Caki2 (cell line): ENCODE results near the gene SGMS1. TPM values are rescaled to one million over a fixed set of nuclear protein-coding genes. Genes with fewer than 3 reads are reported as not detected.
"Not testable (repeated sequence)": the region's sequence is repeated elsewhere in the genome, so short reads cannot be mapped to it uniquely, and the experiment has no call there.

Experiments
- DNase-seq: peaks from one replicate; pipeline ENCODE4 v3.0.0-alpha.2; 2015; ENCODE audit warnings: low read depth
- in situ Hi-C: cut with HindIII; loops from 2 replicates; pipeline ENCODE4 v1.10.0; 2016; ENCODE audit warnings: low sequenced_read_pairs, low pct_unique_long_range_greater_than_20kb, mixed read lengths
- total RNA-seq: library from RNA; depleted of rRNA; stranded (reverse); fragments of >200 nt; shearing (Covaris generic); gene quantifications from 2 replicates; pipeline ENCODE4 v1.2.3, GENCODE V29; 2014; ENCODE audit warnings: low replicate concordance

The SGMS1 gene
- total RNA-seq, 1 experiment from 2014 or later: 54.6 TPM

- in situ Hi-C loops: no loop called here
- no peak for DNase-seq
Observed at GRCh38 chr10:50299948-50300669, 323.6 kb downstream of the SGMS1 start.

- DNase-seq: no peak
- in situ Hi-C loops: no loop called here
Observed at GRCh38 chr10:50295367-50295766, 328.4 kb downstream of the SGMS1 start.

GRCh38 chr10:50294582-50294981 is 329.2 kb downstream of the SGMS1 start:
- DNase-seq: no peak
- in situ Hi-C loops: no loop called here

GRCh38 chr10:50293513-50294313 is 330.0 kb downstream of the SGMS1 start:
- no peak for DNase-seq
- in situ Hi-C loops: no loop called here

- DNase-seq: no peak
- in situ Hi-C loops: no loop called here
Observed at GRCh38 chr10:50291261-50291850, 332.4 kb downstream of the SGMS1 start.

DNA sequence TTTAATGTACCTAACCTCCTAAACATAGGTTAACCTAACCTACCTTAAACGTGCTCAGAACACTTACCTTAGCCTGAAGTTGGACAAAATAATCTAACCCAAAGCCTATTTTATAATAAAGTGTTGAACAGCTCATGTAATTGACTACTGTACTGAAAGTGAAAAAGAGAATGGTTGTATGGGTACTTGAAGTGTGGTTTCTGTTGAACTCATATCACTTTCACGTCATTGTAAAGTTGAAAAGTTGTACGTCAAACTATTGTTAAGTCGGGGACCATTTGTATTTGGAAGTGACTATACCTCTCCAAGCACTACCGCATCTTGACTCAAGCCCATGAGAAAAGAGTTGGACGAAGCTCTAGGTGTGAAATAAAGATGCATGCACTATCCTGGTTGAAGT is 334.6 kb downstream of the SGMS1 start:
- in situ Hi-C loops: no loop called here

DNA sequence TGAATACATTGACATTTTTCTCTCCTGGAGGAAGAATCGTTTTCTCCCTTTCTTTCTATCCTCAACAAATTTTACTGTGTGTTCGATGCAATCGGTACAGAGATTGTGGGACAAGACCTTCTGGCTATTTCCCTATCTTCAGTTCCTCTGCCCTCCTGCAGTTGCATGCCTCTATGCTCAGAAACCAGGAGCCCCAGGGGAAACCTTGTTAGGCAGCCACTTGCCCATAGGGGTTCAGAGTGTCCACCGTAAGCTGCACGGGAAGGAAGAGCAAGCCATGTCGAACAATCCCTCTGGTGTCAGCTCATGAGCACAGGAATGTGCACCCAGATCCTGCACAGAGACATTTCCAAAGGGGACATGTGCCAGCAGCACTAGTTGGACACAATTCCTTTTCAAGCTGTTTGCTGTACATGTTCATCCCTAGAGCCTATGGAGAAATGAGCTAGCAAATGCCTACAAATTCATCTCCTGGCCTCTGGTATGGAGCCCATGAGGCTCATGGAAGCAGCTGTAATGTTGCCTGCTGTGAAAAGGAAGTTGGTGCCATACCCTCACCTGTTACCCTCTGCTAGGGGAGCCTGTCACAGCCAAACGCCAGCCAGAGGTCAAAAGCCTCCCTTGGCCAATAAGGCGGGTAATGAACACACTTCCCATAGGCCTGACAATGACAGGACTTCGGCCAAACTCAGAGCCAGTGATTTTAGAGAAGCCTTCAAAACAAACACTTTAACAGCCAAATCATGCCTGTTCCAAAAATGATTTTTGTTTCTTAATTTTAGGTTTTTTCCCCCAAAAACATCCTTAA is 336.6 kb downstream of the SGMS1 start:
- no peak for DNase-seq
- in situ Hi-C loops: no loop called here

More for the DNA sequence above, 334.6 kb downstream of the SGMS1 start:
- no peak for DNase-seq

DNA sequence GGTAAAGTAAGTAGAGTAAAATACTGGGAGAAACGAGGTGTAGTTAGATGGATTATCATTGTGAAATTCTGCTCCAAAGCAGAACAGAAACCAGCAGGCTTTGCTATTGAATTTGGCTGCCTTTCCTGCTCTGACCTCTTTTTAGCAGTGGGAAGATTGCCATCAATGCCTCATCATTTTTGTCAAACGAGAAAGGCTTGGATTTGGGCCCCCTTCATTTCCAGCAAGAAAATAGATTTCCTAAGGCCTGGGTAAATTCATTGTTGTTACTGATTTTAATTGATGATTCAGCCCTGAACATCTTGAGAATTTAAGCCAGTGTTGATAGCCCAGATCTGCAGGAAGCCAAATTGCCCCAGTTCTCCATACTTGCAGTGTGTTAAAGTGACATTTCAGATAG is 337.2 kb downstream of the SGMS1 start:
- no peak for DNase-seq
- in situ Hi-C loops: no loop called here

- no peak for DNase-seq
- in situ Hi-C loops: no loop called here
Observed at GRCh38 chr10:50281967-50282522, 341.7 kb downstream of the SGMS1 start.

- in situ Hi-C loops: no loop called here
- no peak for DNase-seq
Observed at GRCh38 chr10:50281210-50281966, 342.4 kb downstream of the SGMS1 start.

GRCh38 chr10:50280049-50280841 is 343.5 kb downstream of the SGMS1 start:
- DNase-seq: no peak
- in situ Hi-C loops: no loop called here

DNA sequence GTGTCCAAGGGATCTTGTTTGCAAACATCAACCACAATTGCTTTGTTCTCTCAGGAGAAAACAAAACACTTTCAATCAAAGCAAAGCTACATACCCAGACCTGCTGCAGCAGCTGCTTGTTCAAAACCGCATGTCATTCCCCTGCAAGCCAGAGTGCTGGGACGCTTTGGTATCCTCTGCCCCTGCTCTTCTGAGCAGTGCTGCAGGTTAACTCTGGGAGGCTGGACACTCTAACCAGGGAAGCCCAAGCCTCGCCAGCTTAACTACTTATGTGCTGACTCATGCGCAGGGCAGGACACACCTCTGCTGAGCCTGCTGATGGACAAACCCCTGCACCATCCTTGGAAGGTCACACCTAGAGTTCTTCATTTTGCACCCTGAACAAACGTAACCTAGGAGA is 344.3 kb downstream of the SGMS1 start:
- in situ Hi-C loops: no loop called here
- no peak for DNase-seq

GRCh38 chr10:50275650-50276235 is 348.0 kb downstream of the SGMS1 start:
- peak; percentile 19 for DNase-seq
- in situ Hi-C loops: no loop called here

- DNase-seq: no peak
- in situ Hi-C loops: no loop called here
Observed at GRCh38 chr10:50272531-50272930, 351.2 kb downstream of the SGMS1 start.

DNA sequence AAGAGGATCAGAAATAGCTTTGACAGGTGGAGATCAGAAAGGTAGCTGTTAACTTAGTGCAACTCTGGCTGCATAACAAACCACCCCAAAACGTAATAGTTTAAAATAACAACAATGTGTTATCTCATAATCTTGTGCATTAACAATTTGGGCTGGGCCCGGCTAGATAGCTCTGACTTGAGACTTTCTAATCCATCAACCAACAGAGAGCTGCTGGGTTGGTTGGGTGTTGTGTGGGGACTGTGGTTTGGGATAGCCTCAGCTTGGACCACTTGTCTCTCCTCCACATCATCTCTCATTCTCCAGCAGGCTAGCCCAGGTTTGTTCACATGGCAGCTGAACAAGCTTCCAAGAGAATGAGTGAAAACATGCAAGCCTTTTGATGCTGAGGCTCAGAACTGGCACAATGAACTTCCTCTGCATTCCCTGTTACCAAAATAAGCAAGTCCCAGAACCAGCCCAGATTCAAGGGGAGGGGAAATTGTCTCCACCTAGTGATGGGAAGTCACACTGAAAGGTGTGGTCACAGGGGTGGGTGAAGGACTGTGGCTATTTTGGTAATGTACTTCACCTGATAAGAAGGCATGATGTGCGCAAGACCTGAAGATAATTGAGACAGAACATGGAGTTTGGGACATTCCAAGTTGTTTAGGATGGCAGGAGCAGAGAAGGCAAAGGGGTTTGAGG is 352.0 kb downstream of the SGMS1 start:
- in situ Hi-C loops: no loop called here
- DNase-seq: no peak

GRCh38 chr10:50267877-50268276 is 355.9 kb downstream of the SGMS1 start:
- DNase-seq, in situ Hi-C loops: not testable (repeated sequence)
